22Rv1 (cell line): ENCODE results near the gene IRF6.

Experiments
- ZFX ChIP-seq: fragments of 450-650 bp; IDR thresholded peaks from 2 replicates; pipeline ENCODE4 v1.6.1; 2017; ENCODE audit warnings: antibody characterized with exemption, borderline replicate concordance
- TF ChIP-seq, protein P1 (sequence below): fragments of 450-650 bp; IDR thresholded peaks from 2 replicates; pipeline ENCODE4 v1.5.1; 2017; ENCODE audit warnings: mild to moderate bottlenecking

- TF ChIP-seq, protein P1, sequence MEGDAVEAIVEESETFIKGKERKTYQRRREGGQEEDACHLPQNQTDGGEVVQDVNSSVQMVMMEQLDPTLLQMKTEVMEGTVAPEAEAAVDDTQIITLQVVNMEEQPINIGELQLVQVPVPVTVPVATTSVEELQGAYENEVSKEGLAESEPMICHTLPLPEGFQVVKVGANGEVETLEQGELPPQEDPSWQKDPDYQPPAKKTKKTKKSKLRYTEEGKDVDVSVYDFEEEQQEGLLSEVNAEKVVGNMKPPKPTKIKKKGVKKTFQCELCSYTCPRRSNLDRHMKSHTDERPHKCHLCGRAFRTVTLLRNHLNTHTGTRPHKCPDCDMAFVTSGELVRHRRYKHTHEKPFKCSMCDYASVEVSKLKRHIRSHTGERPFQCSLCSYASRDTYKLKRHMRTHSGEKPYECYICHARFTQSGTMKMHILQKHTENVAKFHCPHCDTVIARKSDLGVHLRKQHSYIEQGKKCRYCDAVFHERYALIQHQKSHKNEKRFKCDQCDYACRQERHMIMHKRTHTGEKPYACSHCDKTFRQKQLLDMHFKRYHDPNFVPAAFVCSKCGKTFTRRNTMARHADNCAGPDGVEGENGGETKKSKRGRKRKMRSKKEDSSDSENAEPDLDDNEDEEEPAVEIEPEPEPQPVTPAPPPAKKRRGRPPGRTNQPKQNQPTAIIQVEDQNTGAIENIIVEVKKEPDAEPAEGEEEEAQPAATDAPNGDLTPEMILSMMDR, result no peak
- no peak for TF ChIP-seq ZFX
Observed at GRCh38 chr1:209837671-209838070, 31.7 kb upstream of the IRF6 start.
